Measurements from ENCODE around the gene MCC.

DNA sequence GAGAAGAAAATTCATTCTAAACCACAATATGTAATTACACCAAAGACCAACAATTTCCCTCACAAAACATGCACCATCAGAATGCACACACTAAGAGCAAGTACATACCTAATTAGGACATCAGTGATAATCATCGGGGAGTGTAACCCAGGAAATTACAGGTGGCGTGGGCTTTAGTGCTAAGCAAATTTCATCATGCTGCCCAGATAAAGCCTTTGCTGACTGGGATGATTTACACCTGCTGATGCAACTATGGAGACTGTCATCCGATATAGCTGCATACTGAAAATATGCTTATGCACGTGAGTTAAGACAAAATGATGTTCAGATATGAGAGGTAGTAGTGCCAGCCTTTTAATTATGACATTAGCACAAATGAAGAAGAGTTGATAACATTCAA is 388.4 kb downstream of the MCC start:
- TF ChIP-seq TAF1 (IDR thresholded peaks at IDR 0.05; ENCODE audit: borderline replicate concordance, insufficient read depth, low read length), result no peak
- TF ChIP-seq POLR2AphosphoS5 (IDR thresholded peaks at IDR 0.05; ENCODE audit: low read depth, low read length), result no peak
- TF ChIP-seq SIN3A (IDR thresholded peaks at IDR 0.05; ENCODE audit: borderline replicate concordance, insufficient read depth, low read length), result no peak
- TF ChIP-seq, protein P1, sequence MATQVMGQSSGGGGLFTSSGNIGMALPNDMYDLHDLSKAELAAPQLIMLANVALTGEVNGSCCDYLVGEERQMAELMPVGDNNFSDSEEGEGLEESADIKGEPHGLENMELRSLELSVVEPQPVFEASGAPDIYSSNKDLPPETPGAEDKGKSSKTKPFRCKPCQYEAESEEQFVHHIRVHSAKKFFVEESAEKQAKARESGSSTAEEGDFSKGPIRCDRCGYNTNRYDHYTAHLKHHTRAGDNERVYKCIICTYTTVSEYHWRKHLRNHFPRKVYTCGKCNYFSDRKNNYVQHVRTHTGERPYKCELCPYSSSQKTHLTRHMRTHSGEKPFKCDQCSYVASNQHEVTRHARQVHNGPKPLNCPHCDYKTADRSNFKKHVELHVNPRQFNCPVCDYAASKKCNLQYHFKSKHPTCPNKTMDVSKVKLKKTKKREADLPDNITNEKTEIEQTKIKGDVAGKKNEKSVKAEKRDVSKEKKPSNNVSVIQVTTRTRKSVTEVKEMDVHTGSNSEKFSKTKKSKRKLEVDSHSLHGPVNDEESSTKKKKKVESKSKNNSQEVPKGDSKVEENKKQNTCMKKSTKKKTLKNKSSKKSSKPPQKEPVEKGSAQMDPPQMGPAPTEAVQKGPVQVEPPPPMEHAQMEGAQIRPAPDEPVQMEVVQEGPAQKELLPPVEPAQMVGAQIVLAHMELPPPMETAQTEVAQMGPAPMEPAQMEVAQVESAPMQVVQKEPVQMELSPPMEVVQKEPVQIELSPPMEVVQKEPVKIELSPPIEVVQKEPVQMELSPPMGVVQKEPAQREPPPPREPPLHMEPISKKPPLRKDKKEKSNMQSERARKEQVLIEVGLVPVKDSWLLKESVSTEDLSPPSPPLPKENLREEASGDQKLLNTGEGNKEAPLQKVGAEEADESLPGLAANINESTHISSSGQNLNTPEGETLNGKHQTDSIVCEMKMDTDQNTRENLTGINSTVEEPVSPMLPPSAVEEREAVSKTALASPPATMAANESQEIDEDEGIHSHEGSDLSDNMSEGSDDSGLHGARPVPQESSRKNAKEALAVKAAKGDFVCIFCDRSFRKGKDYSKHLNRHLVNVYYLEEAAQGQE (IDR thresholded peaks at IDR 0.05; ENCODE audit: insufficient read depth in 1 of 2, low read depth in 2 of 2, low read length in 2 of 2), result no peak
- TF ChIP-seq FOXP2 (optimal IDR thresholded peaks at IDR 0.05; ENCODE audit: borderline replicate concordance, extremely low read depth, extremely low read length, insufficient read depth), result no peak
